Measurements from ENCODE around the gene ZBTB18.

DNA sequence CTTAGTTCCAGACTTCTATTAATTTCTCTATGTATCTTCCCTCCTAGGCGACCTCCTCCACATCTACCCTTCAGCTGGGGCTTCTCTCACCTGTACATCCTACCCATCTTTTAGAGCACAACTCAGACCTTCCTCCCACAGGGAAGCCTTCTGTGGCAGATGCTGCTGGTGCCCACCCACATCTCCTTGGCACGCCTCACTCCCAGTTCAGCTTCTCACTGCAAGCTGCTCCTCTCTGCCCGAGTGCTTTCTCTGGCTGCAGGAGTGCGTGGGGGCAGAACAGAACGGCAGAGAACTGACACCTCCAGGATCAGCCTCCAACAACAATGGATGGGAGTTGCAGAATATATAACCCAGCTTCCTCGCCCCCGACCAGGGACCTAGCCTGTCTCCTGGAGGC is 36.5 kb downstream of the ZBTB18 start:
- TF ChIP-seq JUND (IDR thresholded peaks at IDR 0.05) (no peak), POLR2A (IDR thresholded peaks at IDR 0.05; ENCODE audit: borderline replicate concordance, extremely low read depth, insufficient read depth, insufficient read length) (no peak), CEBPB (IDR thresholded peaks at IDR 0.05; ENCODE audit: low read depth) (no peak), ZNF274 (IDR thresholded peaks at IDR 0.05; ENCODE audit: low read depth, low read length) (no peak), ZBTB33 (IDR thresholded peaks at IDR 0.05; ENCODE audit: extremely low read depth, insufficient replicate concordance, low read length) (no peak), EGR1 (IDR thresholded peaks at IDR 0.05; ENCODE audit: low read depth) (no peak), POLR2AphosphoS5 (IDR thresholded peaks at IDR 0.05; ENCODE audit: low read depth, low read length) (no peak)
- TF ChIP-seq, protein P1, sequence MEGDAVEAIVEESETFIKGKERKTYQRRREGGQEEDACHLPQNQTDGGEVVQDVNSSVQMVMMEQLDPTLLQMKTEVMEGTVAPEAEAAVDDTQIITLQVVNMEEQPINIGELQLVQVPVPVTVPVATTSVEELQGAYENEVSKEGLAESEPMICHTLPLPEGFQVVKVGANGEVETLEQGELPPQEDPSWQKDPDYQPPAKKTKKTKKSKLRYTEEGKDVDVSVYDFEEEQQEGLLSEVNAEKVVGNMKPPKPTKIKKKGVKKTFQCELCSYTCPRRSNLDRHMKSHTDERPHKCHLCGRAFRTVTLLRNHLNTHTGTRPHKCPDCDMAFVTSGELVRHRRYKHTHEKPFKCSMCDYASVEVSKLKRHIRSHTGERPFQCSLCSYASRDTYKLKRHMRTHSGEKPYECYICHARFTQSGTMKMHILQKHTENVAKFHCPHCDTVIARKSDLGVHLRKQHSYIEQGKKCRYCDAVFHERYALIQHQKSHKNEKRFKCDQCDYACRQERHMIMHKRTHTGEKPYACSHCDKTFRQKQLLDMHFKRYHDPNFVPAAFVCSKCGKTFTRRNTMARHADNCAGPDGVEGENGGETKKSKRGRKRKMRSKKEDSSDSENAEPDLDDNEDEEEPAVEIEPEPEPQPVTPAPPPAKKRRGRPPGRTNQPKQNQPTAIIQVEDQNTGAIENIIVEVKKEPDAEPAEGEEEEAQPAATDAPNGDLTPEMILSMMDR (IDR thresholded peaks at IDR 0.05 in 2 of 3, conservative IDR thresholded peaks at IDR 0.05 in 1 of 3; ENCODE audit: borderline replicate concordance in 1 of 3, insufficient read depth in 1 of 3, low read depth in 2 of 3, low read length in 2 of 3), result no peak

All from HCT116 (cell line).